HEK293 (cell line): ENCODE measurements around the gene CHKA.

Source experiments
- ZNF311 ChIP-seq: fragments of 450-650 bp; formaldehyde crosslinking; IDR thresholded peaks from 2 replicates; pipeline ENCODE4 v1.5.1; 2017; ENCODE audit warnings: missing biosample characterization, missing genetic modification characterization, borderline replicate concordance
- TF ChIP-seq, protein P1 (sequence below): fragments of 450-650 bp; formaldehyde crosslinking; IDR thresholded peaks from 2 replicates; pipeline ENCODE4 v1.5.1; 2016; ENCODE audit warnings: missing biosample characterization, missing genetic modification characterization

DNA sequence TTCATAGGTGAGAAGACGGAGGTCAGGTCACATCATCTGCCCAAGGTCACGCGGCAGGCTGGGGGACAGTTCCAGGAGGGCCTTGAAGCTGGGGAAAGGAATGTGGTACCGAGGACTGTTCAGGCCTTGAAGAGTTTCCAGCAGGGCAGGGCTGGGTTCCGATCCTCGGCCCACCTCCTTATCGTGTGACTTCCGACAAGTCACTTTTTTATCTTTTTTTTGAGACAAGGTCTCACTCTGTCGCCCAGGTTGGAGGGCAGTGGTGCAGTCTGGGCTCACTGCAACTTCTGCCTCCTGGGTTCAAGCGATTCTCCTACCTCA, 90.1 kb downstream of the CHKA start:
- TF ChIP-seq ZNF311: no peak
- TF ChIP-seq, protein P1, sequence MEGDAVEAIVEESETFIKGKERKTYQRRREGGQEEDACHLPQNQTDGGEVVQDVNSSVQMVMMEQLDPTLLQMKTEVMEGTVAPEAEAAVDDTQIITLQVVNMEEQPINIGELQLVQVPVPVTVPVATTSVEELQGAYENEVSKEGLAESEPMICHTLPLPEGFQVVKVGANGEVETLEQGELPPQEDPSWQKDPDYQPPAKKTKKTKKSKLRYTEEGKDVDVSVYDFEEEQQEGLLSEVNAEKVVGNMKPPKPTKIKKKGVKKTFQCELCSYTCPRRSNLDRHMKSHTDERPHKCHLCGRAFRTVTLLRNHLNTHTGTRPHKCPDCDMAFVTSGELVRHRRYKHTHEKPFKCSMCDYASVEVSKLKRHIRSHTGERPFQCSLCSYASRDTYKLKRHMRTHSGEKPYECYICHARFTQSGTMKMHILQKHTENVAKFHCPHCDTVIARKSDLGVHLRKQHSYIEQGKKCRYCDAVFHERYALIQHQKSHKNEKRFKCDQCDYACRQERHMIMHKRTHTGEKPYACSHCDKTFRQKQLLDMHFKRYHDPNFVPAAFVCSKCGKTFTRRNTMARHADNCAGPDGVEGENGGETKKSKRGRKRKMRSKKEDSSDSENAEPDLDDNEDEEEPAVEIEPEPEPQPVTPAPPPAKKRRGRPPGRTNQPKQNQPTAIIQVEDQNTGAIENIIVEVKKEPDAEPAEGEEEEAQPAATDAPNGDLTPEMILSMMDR (tag by site-specific recombination): no peak
